Neural progenitor cell (in vitro differentiated cells): Measurements from ENCODE around the gene ZNF860. TPM values are rescaled to one million over a fixed set of nuclear protein-coding genes. Genes with fewer than 3 reads are reported as not detected.

ENCODE experiments used
- DNase-seq: peaks from one replicate; pipeline ENCODE4 v3.0.0-alpha.2; 2016; ENCODE audit warnings: low spot score
- H2AFZ ChIP-seq: fragments of 200-600 bp; sonication (generic); replicated peaks from 2 replicates; pipeline ENCODE4 v1.6.1; 2016; ENCODE audit warnings: antibody characterized with exemption
- H3F3A ChIP-seq: fragments of 200-600 bp; sonication (generic); 2 replicates; pipeline ENCODE4 v1.6.1; 2016; ENCODE audit warnings: antibody characterized with exemption, low read depth
- H3K27ac ChIP-seq: fragments of 200-600 bp; sonication (generic); 2 replicates; pipeline ENCODE4 v1.5.1; 2016; ENCODE audit warnings: mild to moderate bottlenecking
- H3K27me3 ChIP-seq: fragments of 200-600 bp; sonication (generic); 2 replicates; pipeline ENCODE4 v1.6.1; 2016; ENCODE audit warnings: mild to moderate bottlenecking, moderate library complexity
- H3K36me3 ChIP-seq: fragments of 200-600 bp; sonication (generic); 2 replicates; pipeline ENCODE4 v1.5.1; 2016
- H3K4me1 ChIP-seq: fragments of 200-600 bp; sonication (generic); 2 replicates; pipeline ENCODE4 v1.6.1; 2016; ENCODE audit warnings: mixed run types
- H3K4me2 ChIP-seq: fragments of 200-600 bp; sonication (generic); 2 replicates; pipeline ENCODE4 v1.6.1; 2016
- H3K4me3 ChIP-seq: fragments of 200-600 bp; sonication (generic); 2 replicates; pipeline ENCODE4 v1.5.1; 2016
- H3K79me2 ChIP-seq: fragments of 200-600 bp; sonication (generic); 2 replicates; pipeline ENCODE4 v1.6.1; 2016; ENCODE audit warnings: low read depth
- H3K9ac ChIP-seq: fragments of 200-600 bp; sonication (generic); 2 replicates; pipeline ENCODE4 v1.6.1; 2016
- H3K9me3 ChIP-seq: fragments of 200-600 bp; sonication (generic); 2 replicates; pipeline ENCODE4 v1.5.1; 2016; ENCODE audit warnings: low read depth
- H4K20me1 ChIP-seq: fragments of 200-600 bp; sonication (generic); 2 replicates; pipeline ENCODE4 v1.6.1; 2016; ENCODE audit warnings: low read depth
- H3K27ac Mint-ChIP-seq: 3 replicates; pipeline ENCODE4 v1.8.0; 2021; ENCODE audit warnings: mixed read lengths
- H3K27me3 Mint-ChIP-seq: 2 replicates; pipeline ENCODE4 v1.8.0; 2022; ENCODE audit warnings: low read depth, mild to moderate bottlenecking, inconsistent platforms, moderate library complexity, mixed read lengths; ENCODE audit not compliant: insufficient read depth
- H3K36me3 Mint-ChIP-seq: 3 replicates; pipeline ENCODE4 v1.8.0; 2021; ENCODE audit warnings: mixed read lengths
- H3K4me1 Mint-ChIP-seq: 3 replicates; pipeline ENCODE4 v1.8.0; 2021; ENCODE audit warnings: mixed read lengths
- H3K4me3 Mint-ChIP-seq: 3 replicates; pipeline ENCODE4 v1.8.0; 2021; ENCODE audit warnings: mild to moderate bottlenecking, moderate library complexity, mixed read lengths
- H3K9me3 Mint-ChIP-seq: 3 replicates; pipeline ENCODE4 v1.8.0; 2020; ENCODE audit warnings: mixed read lengths
- EZH2 ChIP-seq: fragments of 200-600 bp; sonication (generic); IDR thresholded peaks from 2 replicates; pipeline ENCODE4 v1.6.1; 2017; ENCODE audit warnings: antibody characterized with exemption, mild to moderate bottlenecking, moderate library complexity
- EZH2phosphoT487 ChIP-seq: fragments of 200-600 bp; sonication (generic); IDR thresholded peaks from 2 replicates; pipeline ENCODE4 v1.6.1; 2017; ENCODE audit warnings: antibody characterized with exemption
- total RNA-seq: library from RNA; depleted of rRNA; stranded (reverse); fragments of >200 nt; gene quantifications from 2 replicates; pipeline ENCODE4 v1.2.3, GENCODE V29; 2015; ENCODE audit warnings: low replicate concordance
- TF ChIP-seq, protein P1 (sequence below): fragments of 200-600 bp; sonication (generic); IDR thresholded peaks from 2 replicates; pipeline ENCODE4 v1.5.1; 2017; ENCODE audit warnings: antibody characterized with exemption, mild to moderate bottlenecking

Gene ZNF860
- total RNA-seq, 1 donor from 2014 or later = 0.43 TPM

DNA sequence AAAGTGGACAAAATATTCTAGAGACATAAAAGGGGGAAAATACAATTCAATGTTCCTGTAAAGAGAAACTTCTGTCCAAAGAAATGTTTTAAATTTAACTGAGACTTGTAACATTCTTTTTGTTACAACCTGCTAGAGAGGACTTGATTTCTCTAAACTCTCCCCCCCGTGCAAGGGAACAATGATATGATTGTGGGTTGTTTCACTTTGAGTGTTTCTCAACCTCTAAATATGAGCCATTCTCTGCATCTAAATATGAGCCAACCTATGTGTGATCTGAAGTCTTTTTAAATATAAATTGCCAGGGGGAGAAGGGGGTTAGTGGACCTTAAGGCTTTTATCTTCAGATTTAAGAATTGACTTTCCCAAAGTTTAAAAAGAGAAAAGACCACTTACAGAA lies 14.6 kb downstream of the ZNF860 start:
- Mint-ChIP-seq H3K27ac (no peak overlapping the region), H3K4me1 (no peaks in the 10 kb centered on the region), H3K4me3 (no peak overlapping the region), H3K27me3 (peaks cover 2% of the 10 kb centered on the region), H3K9me3 (peaks cover 25% of the 10 kb centered on the region), H3K36me3 (no peaks in the 10 kb centered on the region)
- TF ChIP-seq, protein P1, sequence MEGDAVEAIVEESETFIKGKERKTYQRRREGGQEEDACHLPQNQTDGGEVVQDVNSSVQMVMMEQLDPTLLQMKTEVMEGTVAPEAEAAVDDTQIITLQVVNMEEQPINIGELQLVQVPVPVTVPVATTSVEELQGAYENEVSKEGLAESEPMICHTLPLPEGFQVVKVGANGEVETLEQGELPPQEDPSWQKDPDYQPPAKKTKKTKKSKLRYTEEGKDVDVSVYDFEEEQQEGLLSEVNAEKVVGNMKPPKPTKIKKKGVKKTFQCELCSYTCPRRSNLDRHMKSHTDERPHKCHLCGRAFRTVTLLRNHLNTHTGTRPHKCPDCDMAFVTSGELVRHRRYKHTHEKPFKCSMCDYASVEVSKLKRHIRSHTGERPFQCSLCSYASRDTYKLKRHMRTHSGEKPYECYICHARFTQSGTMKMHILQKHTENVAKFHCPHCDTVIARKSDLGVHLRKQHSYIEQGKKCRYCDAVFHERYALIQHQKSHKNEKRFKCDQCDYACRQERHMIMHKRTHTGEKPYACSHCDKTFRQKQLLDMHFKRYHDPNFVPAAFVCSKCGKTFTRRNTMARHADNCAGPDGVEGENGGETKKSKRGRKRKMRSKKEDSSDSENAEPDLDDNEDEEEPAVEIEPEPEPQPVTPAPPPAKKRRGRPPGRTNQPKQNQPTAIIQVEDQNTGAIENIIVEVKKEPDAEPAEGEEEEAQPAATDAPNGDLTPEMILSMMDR = no peak
- TF ChIP-seq EZH2 (no peak), EZH2phosphoT487 (no peak)
- H3K36me3 ChIP-seq = no peaks in the 10 kb centered on the region
- no peaks in the 10 kb centered on the region for H4K20me1 ChIP-seq
- H3K9me3 ChIP-seq = peaks cover 2% of the 10 kb centered on the region
- H3K4me1 ChIP-seq = no peaks in the 10 kb centered on the region
- no peak overlapping the region for H3K27ac ChIP-seq
- no peaks in the 10 kb centered on the region for H3K79me2 ChIP-seq
- no peak overlapping the region for H3K4me3 ChIP-seq
- H3K4me2 ChIP-seq = no peak overlapping the region
- H3K27me3 ChIP-seq = no peaks in the 10 kb centered on the region
- H2AFZ ChIP-seq = no peak overlapping the region
- no peaks in the 10 kb centered on the region for H3F3A ChIP-seq
- no peak overlapping the region for H3K9ac ChIP-seq
- DNase-seq = no peak

DNA sequence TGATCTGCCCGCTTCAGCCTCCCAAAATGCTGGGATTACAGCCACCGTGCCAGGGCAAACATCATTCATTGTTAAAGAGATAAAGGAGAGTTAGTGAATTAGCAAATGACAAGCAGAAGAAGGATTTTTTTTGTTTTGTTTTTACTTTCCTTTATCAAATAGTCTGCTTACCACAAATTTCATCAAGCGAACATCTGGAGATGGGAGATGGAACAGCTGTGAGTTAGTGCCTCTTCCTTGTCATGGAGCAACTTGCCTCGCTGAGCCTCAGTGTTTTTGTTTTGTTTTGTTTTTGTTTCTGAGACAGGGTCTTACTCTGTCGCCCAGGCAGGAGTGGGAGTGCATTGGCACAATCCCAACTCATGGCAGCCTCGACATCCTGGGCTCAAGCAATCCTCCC lies 15.9 kb downstream of the ZNF860 start:
- H3K4me3 Mint-ChIP-seq = no peak overlapping the region
- no peaks in the 10 kb centered on the region for H3K4me1 Mint-ChIP-seq
- H3K4me2 ChIP-seq = no peak overlapping the region
- H3K79me2 ChIP-seq = no peaks in the 10 kb centered on the region
- H4K20me1 ChIP-seq = no peaks in the 10 kb centered on the region
- H3K9ac ChIP-seq = no peak overlapping the region
- H3F3A ChIP-seq = peaks cover 1% of the 10 kb centered on the region
- peaks cover 2% of the 10 kb centered on the region for H3K27me3 Mint-ChIP-seq
- H3K4me1 ChIP-seq = peaks cover 2% of the 10 kb centered on the region
- no peak for DNase-seq
- TF ChIP-seq EZH2 (no peak), EZH2phosphoT487 (no peak)
- TF ChIP-seq, protein P1 = no peak
- H3K27me3 ChIP-seq = no peaks in the 10 kb centered on the region
- H3K36me3 Mint-ChIP-seq = no peaks in the 10 kb centered on the region
- H3K36me3 ChIP-seq = no peaks in the 10 kb centered on the region
- H3K27ac ChIP-seq = no peak overlapping the region
- peaks cover 18% of the 10 kb centered on the region for H3K9me3 Mint-ChIP-seq
- no peak overlapping the region for H3K27ac Mint-ChIP-seq
- no peak overlapping the region for H3K4me3 ChIP-seq
- no peak overlapping the region for H2AFZ ChIP-seq
- no peaks in the 10 kb centered on the region for H3K9me3 ChIP-seq

DNA sequence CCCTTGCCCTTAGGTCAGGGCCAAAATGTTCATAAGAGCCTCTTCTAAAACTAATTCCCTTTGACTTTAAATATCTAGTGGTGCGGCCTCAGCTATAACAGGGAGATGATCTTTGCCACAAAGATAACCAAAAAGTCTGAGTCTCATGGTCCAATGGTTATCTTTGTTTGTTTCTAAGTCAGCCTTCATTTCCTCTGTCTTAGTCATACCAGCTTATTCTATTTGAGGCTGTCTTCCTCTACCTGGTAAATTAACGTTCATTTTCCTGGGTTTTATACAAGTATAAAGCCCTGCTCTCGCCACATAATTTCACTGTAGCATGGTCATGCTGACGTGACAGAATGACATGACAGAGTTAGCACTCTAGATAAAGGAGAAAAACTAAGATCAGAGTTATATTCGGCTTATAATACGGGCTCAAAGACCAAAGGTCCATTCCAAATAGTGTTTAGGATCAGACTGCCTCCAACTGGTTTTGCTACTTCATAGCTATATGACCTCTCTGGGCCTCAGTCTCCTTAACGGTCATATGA lies 18.4 kb downstream of the ZNF860 start:
- Histone ChIP-seq H3K79me2 (no peaks in the 10 kb centered on the region), H3K27me3 (no peaks in the 10 kb centered on the region), H3K4me1 (peaks cover 18% of the 10 kb centered on the region), H3K4me3 (no peak overlapping the region), H3K27ac (no peak overlapping the region), H3K9me3 (no peaks in the 10 kb centered on the region), H3F3A (peaks cover 14% of the 10 kb centered on the region), H4K20me1 (no peaks in the 10 kb centered on the region), H2AFZ (no peak overlapping the region), H3K36me3 (no peaks in the 10 kb centered on the region), H3K9ac (no peak overlapping the region), H3K4me2 (no peak overlapping the region)
- Mint-ChIP-seq H3K27ac (no peak overlapping the region), H3K4me3 (no peak overlapping the region), H3K36me3 (no peaks in the 10 kb centered on the region), H3K9me3 (peaks cover 4% of the 10 kb centered on the region), H3K4me1 (peaks cover 14% of the 10 kb centered on the region), H3K27me3 (peaks cover 5% of the 10 kb centered on the region)
- no peak for TF ChIP-seq EZH2
- no peak for TF ChIP-seq EZH2phosphoT487
- TF ChIP-seq, protein P1 = no peak
- DNase-seq = no peak
